Coronary artery (tissue), 2 donors: ENCODE measurements around the gene MRPL44.

Experiments
- DNase-seq: peaks from one replicate; pipeline ENCODE4 v3.0.0-alpha.2; 2017; ENCODE audit warnings: low spot score
- H3K27ac ChIP-seq, 2 donors: fragments of 200-600 bp; sonication (generic); one replicate each; pipeline ENCODE4 v1.5.1; 2016 to 2019
- H3K4me3 ChIP-seq: fragments of 200-600 bp; sonication (generic); 2 replicates; pipeline ENCODE4 v1.5.1; 2016; ENCODE audit warnings: mild to moderate bottlenecking, moderate library complexity
- TF ChIP-seq, protein P1 (sequence below): fragments of 200-600 bp; sonication (generic); IDR thresholded peaks from one replicate; pipeline ENCODE4 v1.5.1; 2019; ENCODE audit warnings: antibody characterized with exemption

Gene MRPL44

DNA sequence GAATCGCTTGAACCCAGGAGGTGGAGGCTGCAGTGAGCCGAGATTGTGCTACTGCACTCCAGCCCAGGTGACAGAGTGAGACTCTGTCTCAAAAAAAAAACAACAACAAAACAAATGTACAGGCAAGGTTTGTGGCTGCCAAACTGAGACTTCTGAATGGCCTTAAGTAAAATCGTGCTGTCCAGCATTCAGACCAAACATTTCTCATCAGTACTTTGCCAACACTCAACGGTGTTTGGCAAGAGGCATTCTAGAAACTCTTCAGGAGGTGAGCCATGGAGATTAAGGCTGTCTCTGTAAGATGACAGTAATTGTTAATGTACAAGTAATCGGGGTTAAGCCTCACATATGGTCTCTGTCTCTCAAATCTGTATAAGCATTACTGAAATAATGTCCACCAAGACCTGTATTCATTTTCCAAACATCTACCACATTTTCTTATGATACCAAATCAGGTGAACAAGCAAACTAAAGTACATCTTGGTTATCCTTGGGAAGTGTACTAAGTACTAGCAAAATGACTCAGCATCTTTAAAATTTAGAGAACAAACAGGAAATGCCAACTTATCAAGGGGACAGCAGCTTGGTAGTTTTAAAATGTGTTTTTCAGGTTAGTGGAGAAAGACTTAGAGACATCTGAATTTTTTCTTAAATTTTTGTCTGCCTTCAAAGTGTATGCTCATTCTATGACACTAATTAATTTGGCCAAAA is 52.5 kb downstream of the MRPL44 start:
- Histone ChIP-seq H3K27ac (no peak overlapping the region), H3K4me3 (no peak overlapping the region)
- TF ChIP-seq, protein P1, sequence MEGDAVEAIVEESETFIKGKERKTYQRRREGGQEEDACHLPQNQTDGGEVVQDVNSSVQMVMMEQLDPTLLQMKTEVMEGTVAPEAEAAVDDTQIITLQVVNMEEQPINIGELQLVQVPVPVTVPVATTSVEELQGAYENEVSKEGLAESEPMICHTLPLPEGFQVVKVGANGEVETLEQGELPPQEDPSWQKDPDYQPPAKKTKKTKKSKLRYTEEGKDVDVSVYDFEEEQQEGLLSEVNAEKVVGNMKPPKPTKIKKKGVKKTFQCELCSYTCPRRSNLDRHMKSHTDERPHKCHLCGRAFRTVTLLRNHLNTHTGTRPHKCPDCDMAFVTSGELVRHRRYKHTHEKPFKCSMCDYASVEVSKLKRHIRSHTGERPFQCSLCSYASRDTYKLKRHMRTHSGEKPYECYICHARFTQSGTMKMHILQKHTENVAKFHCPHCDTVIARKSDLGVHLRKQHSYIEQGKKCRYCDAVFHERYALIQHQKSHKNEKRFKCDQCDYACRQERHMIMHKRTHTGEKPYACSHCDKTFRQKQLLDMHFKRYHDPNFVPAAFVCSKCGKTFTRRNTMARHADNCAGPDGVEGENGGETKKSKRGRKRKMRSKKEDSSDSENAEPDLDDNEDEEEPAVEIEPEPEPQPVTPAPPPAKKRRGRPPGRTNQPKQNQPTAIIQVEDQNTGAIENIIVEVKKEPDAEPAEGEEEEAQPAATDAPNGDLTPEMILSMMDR, result no peak
- no peak for DNase-seq

DNA sequence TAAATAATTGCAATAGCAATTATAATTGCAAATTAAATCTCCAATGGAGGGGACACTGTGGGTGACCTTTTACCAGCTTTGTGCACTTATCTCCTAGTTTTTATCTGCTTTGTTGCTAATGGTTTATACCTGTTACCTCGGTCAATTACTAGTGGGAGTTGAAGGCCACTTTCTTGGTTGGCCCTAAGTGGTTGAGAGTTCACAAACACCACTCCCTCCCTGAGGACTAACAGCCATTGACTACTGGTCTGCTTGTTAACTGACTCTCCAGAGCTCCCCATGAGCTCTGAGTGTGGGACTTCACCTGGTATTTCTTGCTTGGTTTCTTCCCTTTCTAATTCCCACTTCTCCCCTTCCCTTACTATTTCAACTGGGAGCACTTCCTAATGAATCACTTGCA is 54.6 kb downstream of the MRPL44 start:
- H3K4me3 ChIP-seq, result no peak overlapping the region
- no peak overlapping the region for H3K27ac ChIP-seq
- TF ChIP-seq, protein P1, result no peak
- DNase-seq, result no peak

DNA sequence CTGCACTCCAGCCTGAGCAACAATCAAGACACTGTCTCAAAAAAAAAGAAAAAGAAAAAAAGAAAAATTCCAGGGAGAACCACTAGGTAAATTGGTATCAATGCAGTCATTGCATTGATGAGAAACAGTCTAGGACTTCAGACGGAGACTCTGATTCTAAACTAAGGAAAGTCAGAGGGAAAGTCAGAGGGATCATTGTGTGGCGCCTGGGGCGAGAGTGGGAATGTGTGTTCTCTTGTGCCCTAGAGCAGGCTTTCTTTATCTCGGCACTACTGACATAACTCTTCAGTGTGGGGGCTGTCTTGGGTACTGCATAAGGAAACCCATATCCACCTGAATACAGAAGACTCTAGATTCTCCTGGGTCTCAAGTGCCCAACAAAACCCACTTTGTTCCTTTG is 57.1 kb downstream of the MRPL44 start:
- H3K4me3 ChIP-seq, result no peak overlapping the region
- no peak for DNase-seq
- TF ChIP-seq, protein P1, result no peak
- no peak overlapping the region for H3K27ac ChIP-seq

DNA sequence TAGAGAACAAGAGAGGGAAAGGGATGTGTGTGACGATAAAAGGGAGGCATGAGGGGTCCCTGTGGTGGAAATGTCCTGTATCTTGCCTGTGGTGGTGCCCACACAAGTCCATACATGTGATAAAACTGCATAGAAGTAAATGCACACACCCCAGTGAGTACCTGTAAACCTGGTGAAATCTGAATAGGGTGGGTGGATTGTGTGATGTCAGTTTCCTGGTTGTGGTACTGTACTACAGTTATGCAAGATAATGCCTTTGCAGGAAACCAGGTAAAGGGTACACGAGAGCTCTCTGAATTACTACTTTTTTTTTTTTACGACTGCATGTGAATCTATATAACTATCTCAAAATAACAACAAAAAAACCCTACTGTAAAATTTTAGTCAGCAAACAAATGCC is 59.7 kb downstream of the MRPL44 start:
- no peak for DNase-seq
- Histone ChIP-seq H3K27ac (no peak overlapping the region), H3K4me3 (no peak overlapping the region)
- TF ChIP-seq, protein P1, result no peak
